ENCODE results near the gene NHLRC4. TPM values are rescaled to one million over a fixed set of nuclear protein-coding genes. Genes with fewer than 3 reads are reported as not detected.

Gene NHLRC4
- total RNA-seq, 1 donor from 2014 or later: 1.1 TPM

GRCh38 chr16:537415-538335, 29.1 kb upstream of the NHLRC4 start:
- Mint-ChIP-seq H3K27ac (no peak overlapping the region), H3K36me3 (ENCODE audit: low read depth) (peaks cover 14% of the 10 kb centered on the region), H3K4me3 (no peak overlapping the region), H3K27me3 (no peaks in the 10 kb centered on the region), H3K9me3 (no peaks in the 10 kb centered on the region), H3K4me1 (peaks cover 5% of the 10 kb centered on the region)
- DNase-seq: no peak
- intact Hi-C loops (cut with micrococcal nuclease): no loop called here

GRCh38 chr16:539901-540530, 26.8 kb upstream of the NHLRC4 start:
- peaks cover 17% of the 10 kb centered on the region for H3K36me3 Mint-ChIP-seq (ENCODE audit: low read depth)
- H3K27ac Mint-ChIP-seq: no peak overlapping the region
- no peak overlapping the region for H3K4me3 Mint-ChIP-seq
- DNase-seq: no peak
- no peaks in the 10 kb centered on the region for H3K9me3 Mint-ChIP-seq
- H3K27me3 Mint-ChIP-seq: no peaks in the 10 kb centered on the region
- peaks cover 5% of the 10 kb centered on the region for H3K4me1 Mint-ChIP-seq
- intact Hi-C loops (cut with micrococcal nuclease): no loop called here

- Mint-ChIP-seq H3K9me3 (no peaks in the 10 kb centered on the region), H3K27me3 (no peaks in the 10 kb centered on the region), H3K4me1 (peaks cover 5% of the 10 kb centered on the region), H3K4me3 (no peak overlapping the region), H3K27ac (no peak overlapping the region), H3K36me3 (ENCODE audit: low read depth) (peaks cover 20% of the 10 kb centered on the region)
- DNase-seq: no peak
- intact Hi-C loops (cut with micrococcal nuclease): no loop called here
Observed at GRCh38 chr16:540645-541340, 26.0 kb upstream of the NHLRC4 start.

GRCh38 chr16:543301-544164, 23.3 kb upstream of the NHLRC4 start:
- H3K27me3 Mint-ChIP-seq: no peaks in the 10 kb centered on the region
- DNase-seq: no peak
- no peak overlapping the region for H3K4me3 Mint-ChIP-seq
- H3K36me3 Mint-ChIP-seq (ENCODE audit: low read depth): peaks cover 16% of the 10 kb centered on the region
- no peaks in the 10 kb centered on the region for H3K9me3 Mint-ChIP-seq
- intact Hi-C loops (cut with micrococcal nuclease): no loop called here
- H3K4me1 Mint-ChIP-seq: peaks cover 5% of the 10 kb centered on the region
- no peak overlapping the region for H3K27ac Mint-ChIP-seq

GRCh38 chr16:544517-544916, 22.3 kb upstream of the NHLRC4 start:
- Mint-ChIP-seq H3K9me3 (no peaks in the 10 kb centered on the region), H3K27me3 (no peaks in the 10 kb centered on the region), H3K4me1 (peaks cover 3% of the 10 kb centered on the region), H3K36me3 (ENCODE audit: low read depth) (peaks cover 15% of the 10 kb centered on the region), H3K4me3 (no peak overlapping the region), H3K27ac (no peak overlapping the region)
- intact Hi-C loops (cut with micrococcal nuclease): no loop called here
- no peak for DNase-seq

- no peaks in the 10 kb centered on the region for H3K9me3 Mint-ChIP-seq
- H3K36me3 Mint-ChIP-seq (ENCODE audit: low read depth): peaks cover 11% of the 10 kb centered on the region
- intact Hi-C loops (cut with micrococcal nuclease): no loop called here
Observed at GRCh38 chr16:546909-547770, 19.7 kb upstream of the NHLRC4 start.

GRCh38 chr16:548586-548985, 18.2 kb upstream of the NHLRC4 start:
- no peaks in the 10 kb centered on the region for H3K9me3 Mint-ChIP-seq
- H3K27ac Mint-ChIP-seq: no peak overlapping the region
- intact Hi-C loops (cut with micrococcal nuclease): no loop called here
- no peaks in the 10 kb centered on the region for H3K4me1 Mint-ChIP-seq
- DNase-seq: no peak
- no peaks in the 10 kb centered on the region for H3K27me3 Mint-ChIP-seq
- H3K4me3 Mint-ChIP-seq: no peak overlapping the region
- H3K36me3 Mint-ChIP-seq (ENCODE audit: low read depth): peaks cover 8% of the 10 kb centered on the region

More at GRCh38 chr16:546909-547770, 19.7 kb upstream of the NHLRC4 start:
- H3K4me1 Mint-ChIP-seq: peaks cover 2% of the 10 kb centered on the region
- no peak overlapping the region for H3K4me3 Mint-ChIP-seq
- no peaks in the 10 kb centered on the region for H3K27me3 Mint-ChIP-seq
- peak; percentile 83 for DNase-seq
- no peak overlapping the region for H3K27ac Mint-ChIP-seq

- peaks cover 10% of the 10 kb centered on the region for H3K36me3 Mint-ChIP-seq (ENCODE audit: low read depth)
- no peak for DNase-seq
- no peak overlapping the region for H3K27ac Mint-ChIP-seq
- no peaks in the 10 kb centered on the region for H3K4me1 Mint-ChIP-seq
- no peak overlapping the region for H3K4me3 Mint-ChIP-seq
- intact Hi-C loops (cut with micrococcal nuclease): no loop called here
- no peaks in the 10 kb centered on the region for H3K27me3 Mint-ChIP-seq
- H3K9me3 Mint-ChIP-seq: no peaks in the 10 kb centered on the region
Observed at GRCh38 chr16:549544-550263, 17.1 kb upstream of the NHLRC4 start.

GRCh38 chr16:551210-551609, 15.6 kb upstream of the NHLRC4 start:
- no peak for DNase-seq
- no peaks in the 10 kb centered on the region for H3K4me1 Mint-ChIP-seq
- peaks cover 4% of the 10 kb centered on the region for H3K36me3 Mint-ChIP-seq (ENCODE audit: low read depth)
- H3K9me3 Mint-ChIP-seq: no peaks in the 10 kb centered on the region
- H3K27ac Mint-ChIP-seq: no peak overlapping the region
- no peaks in the 10 kb centered on the region for H3K27me3 Mint-ChIP-seq
- no peak overlapping the region for H3K4me3 Mint-ChIP-seq
- intact Hi-C loops (cut with micrococcal nuclease): no loop called here

GRCh38 chr16:552171-552570, 14.6 kb upstream of the NHLRC4 start:
- Mint-ChIP-seq H3K9me3 (no peaks in the 10 kb centered on the region), H3K36me3 (ENCODE audit: low read depth) (peaks cover 4% of the 10 kb centered on the region), H3K4me1 (no peaks in the 10 kb centered on the region), H3K4me3 (no peak overlapping the region), H3K27ac (no peak overlapping the region), H3K27me3 (no peaks in the 10 kb centered on the region)
- no peak for DNase-seq
- intact Hi-C loops (cut with micrococcal nuclease): no loop called here

GRCh38 chr16:553601-554296, 13.1 kb upstream of the NHLRC4 start:
- H3K4me3 Mint-ChIP-seq: no peak overlapping the region
- no peak for DNase-seq
- peaks cover 4% of the 10 kb centered on the region for H3K27me3 Mint-ChIP-seq
- H3K4me1 Mint-ChIP-seq: no peaks in the 10 kb centered on the region
- H3K36me3 Mint-ChIP-seq (ENCODE audit: low read depth): peaks cover 4% of the 10 kb centered on the region
- intact Hi-C loops (cut with micrococcal nuclease): no loop called here
- H3K27ac Mint-ChIP-seq: no peak overlapping the region
- H3K9me3 Mint-ChIP-seq: no peaks in the 10 kb centered on the region

- no peak for DNase-seq
- peaks cover 4% of the 10 kb centered on the region for H3K27me3 Mint-ChIP-seq
- H3K4me3 Mint-ChIP-seq: no peak overlapping the region
- intact Hi-C loops (cut with micrococcal nuclease): no loop called here
- H3K9me3 Mint-ChIP-seq: no peaks in the 10 kb centered on the region
- peaks cover 2% of the 10 kb centered on the region for H3K36me3 Mint-ChIP-seq (ENCODE audit: low read depth)
- no peaks in the 10 kb centered on the region for H3K4me1 Mint-ChIP-seq
- no peak overlapping the region for H3K27ac Mint-ChIP-seq
Observed at GRCh38 chr16:554297-554621, 12.5 kb upstream of the NHLRC4 start.

Data from activated CD4-positive, alpha-beta T cell treated with anti-CD3 and anti-CD28 coated beads, Interleukin-2, amount 10 ng/mL, durations not matched to agents 24 days and 14 days (primary cell).